Osteoblast (primary cell): ENCODE measurements around the gene IFITM2. TPM values are rescaled to one million over a fixed set of nuclear protein-coding genes. Genes with fewer than 3 reads are reported as not detected.
A peak's percentile ranks its signal among the peaks of the same experiment; 100 is the strongest.
"Not testable (repeated sequence)": the region's sequence is repeated elsewhere in the genome, so short reads cannot be mapped to it uniquely, and the experiment has no call there.

Experiments
- DNase-seq: peaks from one replicate; pipeline ENCODE4 v3.0.0; 2011; ENCODE audit warnings: low spot score, mixed read lengths; ENCODE audit not compliant: insufficient read length; ENCODE audit errors: missing footprints
- H2AFZ ChIP-seq: 2 replicates; pipeline ENCODE4 v1.6.0; 2011; ENCODE audit warnings: mild to moderate bottlenecking, low read length
- H3K27ac ChIP-seq: 2 replicates; pipeline ENCODE4 v1.5.1; 2011; ENCODE audit warnings: mild to moderate bottlenecking, low read depth, low read length, moderate library complexity
- H3K27me3 ChIP-seq: 2 replicates; pipeline ENCODE4 v1.6.0; 2012; ENCODE audit warnings: mild to moderate bottlenecking, control low read depth, inconsistent platforms, low read length, moderate library complexity; ENCODE audit not compliant: insufficient read depth
- H3K36me3 ChIP-seq: 2 replicates; pipeline ENCODE4 v1.5.1; 2011; ENCODE audit warnings: mild to moderate bottlenecking, low read length, control low read depth, moderate library complexity; ENCODE audit not compliant: insufficient read depth
- H3K4me1 ChIP-seq: 2 replicates; pipeline ENCODE4 v1.5.1; 2011; ENCODE audit warnings: mild to moderate bottlenecking, low read length, control low read depth, moderate library complexity; ENCODE audit not compliant: insufficient read depth
- H3K4me2 ChIP-seq: 2 replicates; pipeline ENCODE4 v1.6.0; 2011; ENCODE audit warnings: mild to moderate bottlenecking, low read length; ENCODE audit not compliant: insufficient read depth
- H3K4me3 ChIP-seq: fragments of 200-600 bp; sonication (generic); 3 replicates; pipeline ENCODE4 v1.5.1; 2012; ENCODE audit warnings: mild to moderate bottlenecking, low read length, inconsistent platforms; ENCODE audit not compliant: insufficient read depth
- H3K79me2 ChIP-seq: 2 replicates; pipeline ENCODE4 v1.6.0; 2012; ENCODE audit warnings: mild to moderate bottlenecking, low read length, control low read depth, inconsistent platforms; ENCODE audit not compliant: insufficient read depth
- H3K9me3 ChIP-seq: 2 replicates; pipeline ENCODE4 v1.5.1; 2011; ENCODE audit warnings: low read depth, low read length, control low read depth
- H4K20me1 ChIP-seq: 2 replicates; pipeline ENCODE4 v1.6.0; 2012; ENCODE audit warnings: mild to moderate bottlenecking, low read length, control low read depth; ENCODE audit not compliant: insufficient read depth
- total RNA-seq: library from RNA; depleted of rRNA; stranded (reverse); fragments of >200 nt; gene quantifications from 2 replicates; pipeline ENCODE4 v1.2.3, GENCODE V29; 2012
- TF ChIP-seq, protein P1 (sequence below): IDR thresholded peaks from 2 replicates; pipeline ENCODE4 v1.5.1; 2011; ENCODE audit warnings: mild to moderate bottlenecking, low read depth, low read length, moderate library complexity; ENCODE audit errors: extremely low read depth

IFITM2 gene
- total RNA-seq, 1 donor = 105 TPM

DNA sequence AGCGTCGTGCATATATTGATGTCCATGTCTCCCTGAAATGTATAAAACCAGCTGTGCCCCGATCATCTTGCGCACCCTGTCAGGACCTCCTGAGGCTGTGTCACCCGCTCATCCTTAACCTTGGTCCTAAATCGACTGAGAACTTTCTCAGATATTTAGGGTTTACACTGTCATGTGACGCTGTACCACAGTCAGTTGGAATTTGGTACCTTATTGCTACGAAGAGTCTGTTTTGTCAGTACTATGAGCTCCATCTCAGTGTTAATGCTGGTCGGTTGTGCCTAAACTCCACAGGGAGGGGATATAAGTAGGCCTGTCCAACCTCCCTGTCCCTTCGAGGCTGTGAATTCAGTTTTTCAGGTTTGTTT lies 1.8 kb upstream of the IFITM2 start:
- DNase-seq = no peak
- H3K4me1 ChIP-seq = peaks cover 16% of the 10 kb centered on the region
- H3K4me2 ChIP-seq = no peak overlapping the region
- no peaks in the 10 kb centered on the region for H3K36me3 ChIP-seq
- no peaks in the 10 kb centered on the region for H4K20me1 ChIP-seq
- peak overlapping the region; percentile 54 for H2AFZ ChIP-seq
- H3K27me3 ChIP-seq = no peaks in the 10 kb centered on the region
- H3K4me3 ChIP-seq = no peak overlapping the region
- peaks cover 19% of the 10 kb centered on the region for H3K79me2 ChIP-seq
- H3K27ac ChIP-seq = no peak overlapping the region
- TF ChIP-seq, protein P1, sequence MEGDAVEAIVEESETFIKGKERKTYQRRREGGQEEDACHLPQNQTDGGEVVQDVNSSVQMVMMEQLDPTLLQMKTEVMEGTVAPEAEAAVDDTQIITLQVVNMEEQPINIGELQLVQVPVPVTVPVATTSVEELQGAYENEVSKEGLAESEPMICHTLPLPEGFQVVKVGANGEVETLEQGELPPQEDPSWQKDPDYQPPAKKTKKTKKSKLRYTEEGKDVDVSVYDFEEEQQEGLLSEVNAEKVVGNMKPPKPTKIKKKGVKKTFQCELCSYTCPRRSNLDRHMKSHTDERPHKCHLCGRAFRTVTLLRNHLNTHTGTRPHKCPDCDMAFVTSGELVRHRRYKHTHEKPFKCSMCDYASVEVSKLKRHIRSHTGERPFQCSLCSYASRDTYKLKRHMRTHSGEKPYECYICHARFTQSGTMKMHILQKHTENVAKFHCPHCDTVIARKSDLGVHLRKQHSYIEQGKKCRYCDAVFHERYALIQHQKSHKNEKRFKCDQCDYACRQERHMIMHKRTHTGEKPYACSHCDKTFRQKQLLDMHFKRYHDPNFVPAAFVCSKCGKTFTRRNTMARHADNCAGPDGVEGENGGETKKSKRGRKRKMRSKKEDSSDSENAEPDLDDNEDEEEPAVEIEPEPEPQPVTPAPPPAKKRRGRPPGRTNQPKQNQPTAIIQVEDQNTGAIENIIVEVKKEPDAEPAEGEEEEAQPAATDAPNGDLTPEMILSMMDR = no peak
- H3K9me3 ChIP-seq = no peaks in the 10 kb centered on the region

DNA sequence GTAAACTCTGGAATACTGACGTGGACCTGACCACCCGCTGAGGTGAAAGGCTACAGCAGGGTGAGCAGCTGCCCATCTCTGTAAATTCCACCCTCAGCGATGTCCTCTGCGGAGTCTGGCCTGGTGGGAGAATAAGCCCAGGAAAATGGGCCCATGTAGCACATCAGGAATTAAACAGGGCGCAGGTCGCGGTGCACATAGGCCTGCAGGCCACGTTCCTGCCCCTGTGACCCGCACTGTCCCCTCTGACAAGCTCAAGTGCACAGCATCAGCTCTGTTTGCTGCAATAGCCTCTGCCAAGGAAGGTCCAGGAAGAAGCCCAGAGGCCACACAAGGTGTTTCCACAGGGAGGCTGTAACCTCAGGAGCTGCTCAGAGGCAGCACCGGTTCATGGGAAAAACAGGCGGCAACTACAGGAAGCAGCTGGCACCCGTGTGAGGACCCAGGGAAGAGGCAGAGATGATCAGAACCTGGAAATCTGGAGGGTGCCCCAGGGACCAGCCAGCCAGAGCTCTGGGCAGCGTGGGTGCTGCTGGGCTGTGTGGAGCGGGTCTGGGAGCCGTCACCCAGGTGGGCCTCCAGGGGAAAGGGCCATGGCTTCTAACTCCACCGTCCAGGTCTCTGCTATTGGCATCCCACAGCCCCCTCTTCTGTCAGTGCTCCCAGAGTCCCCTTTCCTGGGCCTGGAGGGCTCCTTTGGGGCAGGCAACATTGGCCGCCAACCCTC lies 808 bp upstream of the IFITM2 start:
- Histone ChIP-seq H3K4me1 (peaks cover 18% of the 10 kb centered on the region), H4K20me1 (no peaks in the 10 kb centered on the region), H3K27me3 (no peaks in the 10 kb centered on the region), H2AFZ (no peak overlapping the region), H3K36me3 (no peaks in the 10 kb centered on the region), H3K4me2 (no peak overlapping the region), H3K9me3 (no peaks in the 10 kb centered on the region), H3K27ac (peak overlapping the region; percentile 86), H3K4me3 (no peak overlapping the region), H3K79me2 (peaks cover 19% of the 10 kb centered on the region)
- TF ChIP-seq, protein P1 = no peak
- peak; percentile 72 for DNase-seq

DNA sequence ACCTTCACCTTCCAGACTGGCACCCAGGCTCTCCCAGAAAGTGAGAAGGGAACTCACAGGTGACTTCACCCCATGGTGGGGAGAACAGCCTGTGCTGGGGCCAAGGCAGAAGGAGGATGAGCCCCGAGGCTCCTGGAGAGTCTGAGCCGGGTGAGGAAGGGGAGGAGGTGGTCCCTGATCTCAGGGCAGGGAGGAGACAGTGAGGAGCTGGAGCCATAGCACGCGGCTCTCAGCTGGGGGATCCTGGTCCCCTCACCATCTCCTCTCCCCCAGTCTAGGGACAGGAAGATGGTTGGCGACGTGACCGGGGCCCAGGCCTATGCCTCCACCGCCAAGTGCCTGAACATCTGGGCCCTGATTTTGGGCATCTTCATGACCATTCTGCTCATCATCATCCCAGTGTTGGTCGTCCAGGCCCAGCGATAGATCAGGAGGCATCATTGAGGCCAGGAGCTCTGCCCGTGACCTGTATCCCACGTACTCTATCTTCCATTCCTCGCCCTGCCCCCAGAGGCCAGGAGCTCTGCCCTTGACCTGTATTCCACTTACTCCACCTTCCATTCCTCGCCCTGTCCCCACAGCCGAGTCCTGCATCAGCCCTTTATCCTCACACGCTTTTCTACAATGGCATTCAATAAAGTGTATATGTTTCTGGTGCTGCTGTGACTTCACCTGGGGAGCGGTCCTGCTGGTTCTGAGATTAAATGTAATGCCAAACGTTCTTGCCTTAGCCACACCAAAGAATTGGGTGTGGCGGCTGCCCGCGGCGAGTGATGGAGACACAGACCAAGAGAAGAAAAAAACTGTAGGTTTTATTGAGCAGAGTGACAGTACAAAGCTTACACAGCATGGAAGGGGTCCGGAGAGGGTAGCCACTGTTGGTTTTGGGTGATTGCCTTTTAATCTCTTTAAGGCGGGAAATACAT lies 1.4 kb downstream of the IFITM2 start:
- DNase-seq = peak; percentile 71
- H3K79me2 ChIP-seq = peaks cover 19% of the 10 kb centered on the region
- not testable (repeated sequence) for H3K36me3 ChIP-seq, H3K9me3 ChIP-seq, H2AFZ ChIP-seq, H4K20me1 ChIP-seq, H3K27me3 ChIP-seq
- H3K4me2 ChIP-seq = peak overlapping the region; percentile 94
- H3K4me3 ChIP-seq = peak overlapping the region; percentile 83
- H3K4me1 ChIP-seq = peaks cover 30% of the 10 kb centered on the region
- peak overlapping the region; percentile 48 for H3K27ac ChIP-seq

DNA sequence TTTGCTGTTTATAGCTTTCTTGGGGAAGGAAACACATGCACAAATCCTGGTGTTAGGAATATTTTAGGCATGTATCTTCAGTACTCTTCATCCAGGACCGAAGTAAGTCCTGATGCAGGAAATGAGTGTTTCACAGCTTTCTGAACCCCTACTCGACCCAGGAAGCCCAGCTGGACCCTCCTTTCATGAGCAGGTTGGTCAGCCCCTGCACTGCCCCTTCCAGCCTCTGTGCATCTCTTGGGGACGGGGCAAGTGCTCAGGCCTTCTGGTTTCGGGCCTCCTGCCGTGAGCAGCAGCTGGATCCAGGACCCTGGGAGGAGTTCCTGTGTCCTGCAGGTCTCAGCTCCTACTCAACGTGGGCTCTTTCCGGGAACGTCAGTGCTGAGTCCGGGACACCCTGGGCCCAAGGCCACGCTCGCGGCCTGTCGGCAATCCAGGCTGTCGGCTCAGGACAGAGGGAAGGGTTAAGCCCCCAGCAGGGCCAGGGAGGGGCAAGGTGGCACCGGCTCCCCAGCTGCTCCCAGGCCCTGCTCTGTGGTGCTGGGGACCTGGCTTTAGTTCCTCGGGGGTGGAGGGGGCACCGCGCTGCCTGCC lies 2.5 kb downstream of the IFITM2 start:
- H3K79me2 ChIP-seq = peaks cover 19% of the 10 kb centered on the region
- H3K4me2 ChIP-seq = peak overlapping the region; percentile 94
- peaks cover 31% of the 10 kb centered on the region for H3K4me1 ChIP-seq
- not testable (repeated sequence) for H3K27me3 ChIP-seq, H4K20me1 ChIP-seq, H3K9me3 ChIP-seq, H2AFZ ChIP-seq, H3K36me3 ChIP-seq
- peak overlapping the region; percentile 83 for H3K4me3 ChIP-seq
- peak overlapping the region; percentile 28 for H3K27ac ChIP-seq
- peak; percentile 70 for DNase-seq

DNA sequence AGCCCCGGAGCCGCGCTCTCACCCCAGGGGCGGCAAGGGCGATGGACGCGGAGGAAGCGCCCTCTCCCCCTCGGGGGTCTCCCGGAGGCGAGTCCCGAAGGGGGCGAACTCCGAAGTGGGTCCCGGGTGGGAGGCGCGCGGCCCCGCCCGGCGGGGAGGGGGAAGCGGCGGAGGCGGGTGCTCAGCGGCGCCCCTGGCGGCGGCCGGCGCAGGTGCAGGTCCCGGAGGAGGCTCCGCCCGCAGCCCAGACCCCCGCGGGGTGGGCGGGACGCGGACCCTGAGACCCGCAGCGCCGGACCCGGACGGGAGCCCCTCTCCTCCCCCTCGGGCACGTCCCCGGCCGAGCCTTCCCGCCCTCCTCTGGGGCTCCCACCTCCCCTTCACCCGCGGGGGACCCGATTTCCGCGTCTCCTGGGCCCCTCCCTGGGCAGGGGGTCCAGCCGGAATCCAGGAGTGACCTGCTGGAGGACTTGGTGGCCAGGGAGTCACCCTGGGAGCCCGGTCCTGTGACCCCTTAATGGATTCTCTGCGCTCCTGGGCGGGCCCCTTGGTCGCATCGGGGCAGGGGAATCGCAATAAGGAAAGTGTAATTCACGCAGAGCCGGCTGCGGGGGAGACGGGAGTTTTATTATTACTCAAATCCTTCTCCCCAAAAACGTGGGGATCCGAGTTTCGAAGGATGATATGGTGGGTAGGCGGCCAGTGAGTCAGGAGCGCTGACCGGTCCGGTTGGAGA lies 3.6 kb downstream of the IFITM2 start:
- peaks cover 12% of the 10 kb centered on the region for H3K27me3 ChIP-seq
- H3K9me3 ChIP-seq, H4K20me1 ChIP-seq, DNase-seq, H2AFZ ChIP-seq, H3K36me3 ChIP-seq, H3K27ac ChIP-seq: not testable (repeated sequence)
- H3K4me3 ChIP-seq = peak overlapping the region; percentile 39
- peaks cover 19% of the 10 kb centered on the region for H3K79me2 ChIP-seq
- H3K4me1 ChIP-seq = peaks cover 31% of the 10 kb centered on the region
- peak overlapping the region; percentile 51 for H3K4me2 ChIP-seq
